ENCODE data around the gene RCN1. TPM values are rescaled to one million over a fixed set of nuclear protein-coding genes. Genes with fewer than 3 reads are reported as not detected.
"Not testable (repeated sequence)": the region's sequence is repeated elsewhere in the genome, so short reads cannot be mapped to it uniquely, and the experiment has no call there.

RCN1 gene
- total RNA-seq, 2 donors from 2014 or later = 23.6 to 30.7 TPM

DNA sequence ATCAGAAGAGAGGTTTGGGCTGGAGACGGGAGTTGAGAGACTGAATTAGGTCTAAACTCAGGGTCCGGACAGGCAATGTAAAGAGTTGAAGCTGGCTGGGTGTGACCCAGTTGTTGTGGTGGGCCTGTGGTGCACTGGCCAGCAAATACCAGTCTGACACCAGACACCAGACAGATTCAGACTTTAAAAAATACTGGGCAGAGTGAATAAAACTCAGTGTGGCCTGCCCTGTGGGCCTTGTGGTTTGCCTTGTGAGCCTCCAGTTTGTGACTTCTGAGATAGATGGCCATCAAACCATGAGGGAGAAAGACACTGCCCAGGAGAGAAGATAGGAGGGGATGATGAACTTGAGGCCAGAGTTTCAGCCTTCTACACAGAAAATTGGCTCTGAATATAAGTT lies 25.8 kb downstream of the RCN1 start:
- Histone ChIP-seq H3K9me3 (no peaks in the 10 kb centered on the region), H3K4me3 (no peak overlapping the region), H3K36me3 (replicated peaks in 1 of 2; ENCODE audit: insufficient read depth in 1 of 2, low read depth in 2 of 2) (no peaks in the 10 kb centered on the region), H3K27ac (no peak overlapping the region), H3K27me3 (no peaks in the 10 kb centered on the region), H3K4me1 (peaks cover 8% of the 10 kb centered on the region)
- ATAC-seq (no peak), DNase-seq (no peak)
- intact Hi-C loops (cut with DNase I) = loop anchor here (10.0 kb wide), 1 partner anchor 48 kb away; no protein-coding TSS in a partner anchor
- TF ChIP-seq POLR2A (IDR thresholded peaks at IDR 0.05) = no peak
- TF ChIP-seq, protein P1, sequence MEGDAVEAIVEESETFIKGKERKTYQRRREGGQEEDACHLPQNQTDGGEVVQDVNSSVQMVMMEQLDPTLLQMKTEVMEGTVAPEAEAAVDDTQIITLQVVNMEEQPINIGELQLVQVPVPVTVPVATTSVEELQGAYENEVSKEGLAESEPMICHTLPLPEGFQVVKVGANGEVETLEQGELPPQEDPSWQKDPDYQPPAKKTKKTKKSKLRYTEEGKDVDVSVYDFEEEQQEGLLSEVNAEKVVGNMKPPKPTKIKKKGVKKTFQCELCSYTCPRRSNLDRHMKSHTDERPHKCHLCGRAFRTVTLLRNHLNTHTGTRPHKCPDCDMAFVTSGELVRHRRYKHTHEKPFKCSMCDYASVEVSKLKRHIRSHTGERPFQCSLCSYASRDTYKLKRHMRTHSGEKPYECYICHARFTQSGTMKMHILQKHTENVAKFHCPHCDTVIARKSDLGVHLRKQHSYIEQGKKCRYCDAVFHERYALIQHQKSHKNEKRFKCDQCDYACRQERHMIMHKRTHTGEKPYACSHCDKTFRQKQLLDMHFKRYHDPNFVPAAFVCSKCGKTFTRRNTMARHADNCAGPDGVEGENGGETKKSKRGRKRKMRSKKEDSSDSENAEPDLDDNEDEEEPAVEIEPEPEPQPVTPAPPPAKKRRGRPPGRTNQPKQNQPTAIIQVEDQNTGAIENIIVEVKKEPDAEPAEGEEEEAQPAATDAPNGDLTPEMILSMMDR (IDR thresholded peaks at IDR 0.05) = no peak
- 87 to 89% methylated on average over 2 of the region's 2 CpGs for WGBS, 2 donors

DNA sequence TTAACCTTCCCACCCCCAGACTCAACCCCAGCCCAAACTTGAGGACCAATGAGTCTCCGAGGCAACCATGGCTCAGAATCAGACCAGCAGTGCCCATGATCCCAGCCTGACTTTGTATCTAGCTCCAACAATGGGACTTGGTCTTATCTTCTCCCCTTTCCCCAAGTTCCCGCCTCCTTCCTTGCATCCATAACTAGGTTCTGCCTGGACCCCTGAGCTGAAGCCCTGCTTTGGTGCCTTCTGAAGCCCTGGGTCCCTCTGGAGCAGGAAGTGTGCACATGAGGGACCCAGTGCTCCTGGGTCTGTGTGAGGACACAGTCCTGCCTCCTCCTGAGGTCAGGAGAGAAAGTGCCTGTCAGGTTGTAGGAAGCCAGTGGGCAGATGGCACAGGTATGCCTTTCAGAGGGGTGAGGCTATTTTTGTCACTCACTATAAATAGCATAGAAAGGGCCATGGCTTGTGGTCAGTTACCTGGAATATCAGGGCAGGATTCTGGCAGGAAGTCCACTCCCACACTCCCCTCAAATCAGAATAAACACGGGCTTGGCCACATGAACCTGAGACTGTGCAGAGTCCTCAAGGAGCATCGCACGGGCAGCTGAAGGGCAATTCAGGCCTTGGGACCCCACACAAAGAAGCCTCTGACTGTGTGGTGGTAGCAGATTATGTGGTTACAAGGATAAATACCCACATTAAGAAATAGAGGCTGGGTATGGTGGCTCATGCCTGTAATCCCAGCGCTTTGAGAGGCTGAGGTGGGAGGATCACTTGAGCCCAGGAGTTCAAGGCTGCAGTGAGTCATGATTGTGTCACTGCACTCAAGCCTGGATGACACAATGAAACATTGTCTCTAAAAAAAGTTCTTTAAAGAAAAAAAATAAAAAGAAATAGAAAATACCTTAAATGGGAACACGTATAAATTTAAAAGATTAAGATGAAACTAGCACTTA lies 27.4 kb downstream of the RCN1 start:
- no peak overlapping the region for H3K27ac ChIP-seq
- TF ChIP-seq, protein P1 (IDR thresholded peaks at IDR 0.05) = no peak
- TF ChIP-seq POLR2A (IDR thresholded peaks at IDR 0.05) = no peak
- H3K4me3 ChIP-seq = no peak overlapping the region
- intact Hi-C loops (cut with DNase I) = loop anchor here (10.0 kb wide), 1 partner anchor 47 kb away; no protein-coding TSS in a partner anchor
- DNase-seq = no peak
- WGBS, 2 donors = 84 to 92% methylated on average over 7 of the region's 7 CpGs
- no peaks in the 10 kb centered on the region for H3K36me3 ChIP-seq (replicated peaks in 1 of 2; ENCODE audit: insufficient read depth in 1 of 2, low read depth in 2 of 2)
- no peaks in the 10 kb centered on the region for H3K9me3 ChIP-seq
- no peaks in the 10 kb centered on the region for H3K27me3 ChIP-seq
- peaks cover 4% of the 10 kb centered on the region for H3K4me1 ChIP-seq
- ATAC-seq = no peak

DNA sequence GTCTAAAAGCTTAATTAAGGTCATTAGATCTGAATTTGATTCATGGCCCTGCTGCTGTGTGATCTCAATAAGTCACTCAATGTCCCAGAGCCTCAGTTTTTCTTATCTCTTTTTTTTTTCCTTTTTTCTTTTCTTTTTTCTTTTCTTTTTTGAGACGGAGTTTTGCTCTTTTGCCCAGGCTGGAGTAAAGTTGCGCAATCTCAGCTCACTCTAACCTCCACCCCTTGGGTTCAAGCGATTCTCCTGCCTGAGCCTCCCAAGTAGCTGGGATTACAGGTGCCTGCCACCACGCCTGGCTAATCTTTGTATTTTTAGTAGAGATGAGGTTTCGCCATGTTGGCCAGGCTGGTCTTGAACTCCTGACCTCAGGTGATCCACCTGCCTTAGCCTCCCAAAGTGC lies 28.3 kb downstream of the RCN1 start:
- not testable (repeated sequence) for H3K27ac ChIP-seq; H3K36me3 ChIP-seq (replicated peaks in 1 of 2; ENCODE audit: insufficient read depth in 1 of 2, low read depth in 2 of 2); H3K27me3 ChIP-seq; H3K9me3 ChIP-seq; ATAC-seq; DNase-seq; H3K4me3 ChIP-seq; H3K4me1 ChIP-seq
- intact Hi-C loops (cut with DNase I) = loop anchor here (10.0 kb wide), 1 partner anchor 46 kb away; no protein-coding TSS in a partner anchor
- 91 to 92% methylated on average over 5 of the region's 5 CpGs for WGBS, 2 donors

DNA sequence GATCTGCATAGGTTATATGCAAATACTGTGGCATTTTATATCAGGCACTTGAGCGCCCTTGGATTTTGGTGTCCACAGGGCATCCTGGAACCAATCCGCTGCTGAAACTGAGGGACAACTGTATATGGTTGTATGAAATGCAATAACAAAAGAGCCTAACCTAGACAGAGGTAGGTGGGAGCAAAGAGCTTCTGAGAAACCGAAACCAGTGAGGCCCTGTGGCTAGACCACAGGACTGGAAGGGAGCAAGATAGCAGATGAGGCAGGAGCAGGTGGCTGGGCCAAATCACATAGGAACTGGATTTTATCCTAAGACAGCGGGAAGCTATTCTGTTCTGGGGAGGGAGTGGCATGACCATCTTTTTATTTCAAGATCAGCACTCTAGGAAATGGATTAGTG lies 30.1 kb downstream of the RCN1 start:
- 76 to 91% methylated on average over 4 of the region's 4 CpGs for WGBS, 2 donors
- no peak overlapping the region for H3K4me3 ChIP-seq
- H3K4me1 ChIP-seq = no peaks in the 10 kb centered on the region
- H3K27ac ChIP-seq = no peak overlapping the region
- intact Hi-C loops (cut with DNase I) = no loop called here
- ATAC-seq = no peak
- no peaks in the 10 kb centered on the region for H3K36me3 ChIP-seq (replicated peaks in 1 of 2; ENCODE audit: insufficient read depth in 1 of 2, low read depth in 2 of 2)
- H3K27me3 ChIP-seq = no peaks in the 10 kb centered on the region
- H3K9me3 ChIP-seq = no peaks in the 10 kb centered on the region
- TF ChIP-seq, protein P1 (IDR thresholded peaks at IDR 0.05) = no peak
- no peak for TF ChIP-seq POLR2A (IDR thresholded peaks at IDR 0.05)
- no peak for DNase-seq

DNA sequence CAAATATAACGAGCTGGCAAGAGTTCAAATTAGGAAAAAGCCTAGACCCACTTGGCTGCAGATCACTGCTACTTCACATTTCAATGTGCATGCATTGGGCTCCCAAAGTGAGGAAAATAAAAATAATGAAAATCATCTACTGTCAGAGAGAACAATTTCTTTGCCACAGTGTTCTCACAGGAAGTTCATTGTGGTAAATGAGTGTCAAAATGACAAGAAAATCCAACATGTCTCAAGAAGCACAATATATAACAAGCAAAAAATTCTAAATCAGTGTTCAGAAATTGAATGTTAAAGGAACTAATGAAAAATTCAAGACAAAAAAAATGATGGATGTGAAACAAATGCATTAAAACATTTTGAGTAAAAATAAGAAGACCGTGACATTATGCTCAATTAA lies 31.3 kb downstream of the RCN1 start:
- Histone ChIP-seq H3K27ac (no peak overlapping the region), H3K9me3 (peaks cover 0 to 4% (median 0%) of the 10 kb centered on the region in 3 donors), H3K4me3 (no peak overlapping the region), H3K27me3 (no peaks in the 10 kb centered on the region), H3K4me1 (no peaks in the 10 kb centered on the region), H3K36me3 (replicated peaks in 1 of 2; ENCODE audit: insufficient read depth in 1 of 2, low read depth in 2 of 2) (no peaks in the 10 kb centered on the region)
- DNase-seq = no peak
- no peak for ATAC-seq
- WGBS, 2 donors = 51 to 58% methylated on average over 2 of the region's 2 CpGs
- intact Hi-C loops (cut with DNase I) = no loop called here
- TF ChIP-seq POLR2A (IDR thresholded peaks at IDR 0.05) = no peak
- TF ChIP-seq, protein P1 (IDR thresholded peaks at IDR 0.05) = no peak

Data from body of pancreas (tissue), 4 donors.